ENCODE data around the gene GPI. TPM values are rescaled to one million over a fixed set of nuclear protein-coding genes. Genes with fewer than 3 reads are reported as not detected.

Gene GPI
- total and polyA plus RNA-seq, 2 of the 13 experiments (the other 11 are each of a cell fraction or from before 2014, with no cell fraction given), result 147 to 167 TPM

GRCh38 chr19:34359140-34359953 is 5.6 kb upstream of the GPI start (continued):
- no peak for TF ChIP-seq AKNA (CRISPR knock-in tag; IDR thresholded peaks at IDR 0.05; ENCODE audit: borderline replicate concordance)
- peak; percentile 85 for TF ChIP-seq CEBPG (CRISPR knock-in tag; IDR thresholded peaks at IDR 0.05)
- TF ChIP-seq ZNF317 (CRISPR knock-in tag; IDR thresholded peaks at IDR 0.05), result peak; percentile 55
- TF ChIP-seq, protein P1, sequence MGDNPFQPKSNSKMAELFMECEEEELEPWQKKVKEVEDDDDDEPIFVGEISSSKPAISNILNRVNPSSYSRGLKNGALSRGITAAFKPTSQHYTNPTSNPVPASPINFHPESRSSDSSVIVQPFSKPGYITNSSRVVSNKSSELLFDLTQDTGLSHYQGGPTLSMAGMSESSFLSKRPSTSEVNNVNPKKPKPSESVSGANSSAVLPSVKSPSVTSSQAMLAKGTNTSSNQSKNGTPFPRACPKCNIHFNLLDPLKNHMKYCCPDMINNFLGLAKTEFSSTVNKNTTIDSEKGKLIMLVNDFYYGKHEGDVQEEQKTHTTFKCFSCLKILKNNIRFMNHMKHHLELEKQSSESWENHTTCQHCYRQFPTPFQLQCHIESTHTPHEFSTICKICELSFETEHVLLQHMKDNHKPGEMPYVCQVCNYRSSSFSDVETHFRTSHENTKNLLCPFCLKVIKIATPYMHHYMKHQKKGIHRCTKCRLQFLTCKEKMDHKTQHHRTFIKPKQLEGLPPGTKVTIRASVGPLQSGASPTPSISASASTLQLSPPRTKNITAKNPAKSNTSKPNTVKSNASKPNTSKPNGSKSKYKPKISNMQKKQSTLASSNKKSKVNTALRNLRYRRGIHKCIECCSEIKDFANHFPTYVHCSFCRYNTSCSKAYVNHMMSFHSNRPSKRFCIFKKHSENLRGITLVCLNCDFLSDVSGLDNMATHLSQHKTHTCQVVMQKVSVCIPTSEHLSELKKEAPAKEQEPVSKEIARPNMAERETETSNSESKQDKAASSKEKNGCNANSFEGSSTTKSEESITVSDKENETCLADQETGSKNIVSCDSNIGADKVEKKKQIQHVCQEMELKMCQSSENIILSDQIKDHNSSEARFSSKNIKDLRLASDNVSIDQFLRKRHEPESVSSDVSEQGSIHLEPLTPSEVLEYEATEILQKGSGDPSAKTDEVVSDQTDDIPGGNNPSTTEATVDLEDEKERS (CRISPR knock-in tag; IDR thresholded peaks at IDR 0.05), result no peak; the same call in 1 of the 2 replicates
- TF ChIP-seq ZNF7 (CRISPR knock-in tag; IDR thresholded peaks at IDR 0.05), result no peak
- no peak for TF ChIP-seq ZNF678 (CRISPR knock-in tag; IDR thresholded peaks at IDR 0.05)
- no peak for TF ChIP-seq NR2F1 (CRISPR knock-in tag; IDR thresholded peaks at IDR 0.05)
- TF ChIP-seq USF2 (IDR thresholded peaks at IDR 0.05; ENCODE audit: low read depth, low read length), result no peak
- no peak; the same call in 1 of the 2 replicates for TF ChIP-seq USF2 (CRISPR knock-in tag; IDR thresholded peaks at IDR 0.05; ENCODE audit: borderline replicate concordance)
- 0 out of 2 replicates have a peak, but pooled peaks have one; percentile 50 for TF ChIP-seq SMYD3 (CRISPR knock-in tag; IDR thresholded peaks at IDR 0.05)
- TF ChIP-seq ZFP90 (CRISPR knock-in tag; IDR thresholded peaks at IDR 0.05; ENCODE audit: borderline replicate concordance), result no peak
- no peak for TF ChIP-seq SRSF9 (IDR thresholded peaks at IDR 0.05; ENCODE audit: borderline replicate concordance, insufficient read depth, low read depth, low read length, poor library complexity, severe bottlenecking)
- TF ChIP-seq, protein P2, sequence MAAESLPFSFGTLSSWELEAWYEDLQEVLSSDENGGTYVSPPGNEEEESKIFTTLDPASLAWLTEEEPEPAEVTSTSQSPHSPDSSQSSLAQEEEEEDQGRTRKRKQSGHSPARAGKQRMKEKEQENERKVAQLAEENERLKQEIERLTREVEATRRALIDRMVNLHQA (CRISPR knock-in tag; IDR thresholded peaks at IDR 0.05), result no peak
- TF ChIP-seq TBL1XR1 (IDR thresholded peaks at IDR 0.05; ENCODE audit: borderline replicate concordance, low read length, partially characterized antibody), result no peak
- TF ChIP-seq ZNF33B (CRISPR knock-in tag; IDR thresholded peaks at IDR 0.05), result no peak
- peak; percentile 90 for TF ChIP-seq AKAP8 (CRISPR knock-in tag; IDR thresholded peaks at IDR 0.05)
- peak; percentile 96 for TF ChIP-seq SAP130 (CRISPR knock-in tag; IDR thresholded peaks at IDR 0.05; ENCODE audit: low read depth)
